ENCODE results near the gene C5orf46.

GRCh38 chr5:147939431-147940114, 33.2 kb upstream of the C5orf46 start:
- TF ChIP-seq CTCF (IDR thresholded peaks at IDR 0.05; ENCODE audit: low read depth, low read length, poor library complexity, severe bottlenecking), result no peak
- no peak for TF ChIP-seq EZH2phosphoT487 (IDR thresholded peaks at IDR 0.05; ENCODE audit: borderline replicate concordance, low read length)

Data from DOHH2 (cell line).